SK-MEL-5 (cell line): ENCODE results near the gene KCNG4. TPM values are rescaled to one million over a fixed set of nuclear protein-coding genes. Genes with fewer than 3 reads are reported as not detected.

Experiments
- DNase-seq: peaks from one replicate; pipeline ENCODE4 v3.0.0-alpha.2; 2016; ENCODE audit warnings: low read depth, low spot score
- in situ Hi-C: cut with HindIII; loops from 2 replicates; pipeline ENCODE4 v1.10.0; 2016; ENCODE audit warnings: low sequenced_read_pairs, high pct_unique_total_duplicates, low pct_unique_long_range_greater_than_20kb
- total RNA-seq: library from RNA; depleted of rRNA; stranded (reverse); fragments of >200 nt; shearing (Covaris generic); gene quantifications from 2 replicates; pipeline ENCODE4 v1.2.3, GENCODE V29; 2014

The KCNG4 gene
- total RNA-seq, 1 experiment from 2014 or later: 3.3 TPM

DNA sequence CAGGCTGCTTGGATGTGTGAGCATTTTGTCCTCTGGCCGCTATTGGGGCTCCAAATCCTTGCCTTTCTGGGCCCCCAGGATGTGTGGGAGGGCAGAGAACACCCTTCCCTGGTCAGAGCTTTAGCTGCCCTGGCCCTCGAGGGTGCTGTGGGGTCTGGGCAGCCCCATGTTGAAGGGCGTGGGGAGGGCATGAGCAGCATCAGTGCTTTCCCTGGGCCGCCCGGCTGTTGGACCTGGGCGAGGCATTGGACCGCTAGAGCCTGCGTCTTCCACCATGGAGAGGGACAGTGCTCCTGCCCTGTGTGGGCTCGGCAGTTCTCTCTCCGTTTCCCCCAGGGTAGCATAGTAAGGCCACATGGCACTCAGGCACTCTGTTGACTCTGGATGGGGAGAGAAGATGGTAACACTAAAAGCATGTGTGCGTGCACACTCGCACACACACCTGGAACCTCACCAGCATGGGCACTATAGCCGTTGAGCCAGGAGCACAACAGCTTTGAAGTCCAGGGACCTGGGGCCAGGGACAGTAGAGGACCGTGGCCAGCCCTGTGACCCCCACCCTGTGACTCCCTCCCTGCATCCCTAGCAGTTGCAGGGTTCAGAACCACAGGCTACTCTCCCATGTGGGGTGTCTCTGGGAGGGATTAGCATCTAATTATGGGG is 42.2 kb downstream of the KCNG4 start:
- no peak for DNase-seq
- in situ Hi-C loops: no loop called here

DNA sequence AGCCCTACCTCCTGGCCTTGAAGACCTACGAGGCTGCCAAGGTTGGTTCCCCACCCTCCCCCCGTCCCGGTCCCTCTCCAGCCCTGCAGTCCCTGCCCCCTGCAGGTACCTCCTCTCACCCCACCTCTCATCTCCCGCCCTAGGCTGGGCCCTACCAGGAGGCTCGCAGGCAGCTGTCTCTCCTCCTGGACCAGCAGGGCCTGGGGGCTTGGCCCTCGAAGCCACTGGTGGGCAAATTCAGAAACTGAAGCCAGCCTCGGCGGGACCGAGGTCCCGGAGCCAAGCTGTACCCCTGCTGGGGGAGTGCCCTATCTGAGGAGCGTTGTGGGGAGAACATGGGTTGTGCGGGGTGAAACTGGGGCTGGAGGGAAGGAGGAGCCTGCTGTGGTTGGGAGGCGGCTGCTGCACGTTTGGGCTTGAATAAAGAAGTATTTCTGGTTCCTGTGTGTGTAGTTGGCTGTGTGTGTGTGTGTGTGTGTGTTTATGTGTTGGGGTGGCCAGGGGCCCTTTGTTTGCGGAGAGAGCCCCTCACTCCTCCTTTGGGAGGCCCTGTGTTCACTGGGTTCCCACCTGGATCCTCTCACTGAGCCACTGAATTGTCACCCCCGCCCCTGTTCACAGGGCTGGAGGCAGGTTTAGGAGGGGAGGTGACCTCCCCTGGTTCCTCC is 43.0 kb downstream of the KCNG4 start:
- DNase-seq: no peak
- in situ Hi-C loops: no loop called here

GRCh38 chr16:84196101-84196500 is 43.7 kb downstream of the KCNG4 start:
- DNase-seq: no peak
- in situ Hi-C loops: no loop called here

DNA sequence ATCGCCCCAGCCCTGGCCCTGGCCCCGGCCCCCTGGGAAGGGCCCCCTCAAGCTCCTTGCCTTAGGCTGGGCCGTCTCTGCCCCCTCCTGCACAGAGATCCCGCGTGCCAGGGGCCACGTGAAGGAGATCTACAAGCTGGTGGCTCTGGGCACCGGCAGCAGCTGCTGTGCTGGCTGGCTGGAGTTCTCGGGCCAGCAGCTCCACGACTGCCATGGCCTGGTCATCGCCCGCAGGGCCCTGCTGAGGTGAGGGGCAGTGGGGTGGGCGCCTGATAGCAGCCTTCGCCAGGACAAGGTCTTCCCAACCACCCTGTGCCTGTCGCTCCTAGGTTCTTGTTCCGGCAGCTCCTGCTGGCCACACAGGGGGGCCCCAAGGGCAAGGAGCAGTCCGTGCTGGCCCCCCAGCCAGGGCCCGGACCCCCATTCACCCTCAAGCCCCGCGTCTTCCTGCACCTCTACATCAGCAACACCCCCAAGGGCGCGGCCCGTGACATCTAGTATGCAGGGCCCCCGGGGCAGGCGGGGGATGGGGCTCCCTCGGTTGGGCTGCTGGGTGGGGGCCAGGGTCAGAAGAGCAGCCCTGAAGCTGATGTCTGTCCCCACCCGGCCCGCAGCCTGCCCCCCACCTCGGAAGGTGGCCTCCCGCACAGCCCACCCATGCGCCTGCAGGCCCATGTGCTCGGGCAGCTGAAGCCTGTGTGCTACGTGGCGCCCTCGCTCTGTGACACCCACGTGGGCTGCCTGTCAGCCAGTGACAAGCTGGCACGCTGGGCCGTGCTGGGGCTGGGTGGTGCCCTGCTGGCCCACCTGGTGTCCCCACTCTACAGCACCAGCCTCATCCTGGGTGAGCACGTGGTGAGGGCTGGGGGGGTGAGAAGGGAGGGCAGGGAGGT is 44.4 kb downstream of the KCNG4 start:
- DNase-seq: no peak
- in situ Hi-C loops: no loop called here

DNA sequence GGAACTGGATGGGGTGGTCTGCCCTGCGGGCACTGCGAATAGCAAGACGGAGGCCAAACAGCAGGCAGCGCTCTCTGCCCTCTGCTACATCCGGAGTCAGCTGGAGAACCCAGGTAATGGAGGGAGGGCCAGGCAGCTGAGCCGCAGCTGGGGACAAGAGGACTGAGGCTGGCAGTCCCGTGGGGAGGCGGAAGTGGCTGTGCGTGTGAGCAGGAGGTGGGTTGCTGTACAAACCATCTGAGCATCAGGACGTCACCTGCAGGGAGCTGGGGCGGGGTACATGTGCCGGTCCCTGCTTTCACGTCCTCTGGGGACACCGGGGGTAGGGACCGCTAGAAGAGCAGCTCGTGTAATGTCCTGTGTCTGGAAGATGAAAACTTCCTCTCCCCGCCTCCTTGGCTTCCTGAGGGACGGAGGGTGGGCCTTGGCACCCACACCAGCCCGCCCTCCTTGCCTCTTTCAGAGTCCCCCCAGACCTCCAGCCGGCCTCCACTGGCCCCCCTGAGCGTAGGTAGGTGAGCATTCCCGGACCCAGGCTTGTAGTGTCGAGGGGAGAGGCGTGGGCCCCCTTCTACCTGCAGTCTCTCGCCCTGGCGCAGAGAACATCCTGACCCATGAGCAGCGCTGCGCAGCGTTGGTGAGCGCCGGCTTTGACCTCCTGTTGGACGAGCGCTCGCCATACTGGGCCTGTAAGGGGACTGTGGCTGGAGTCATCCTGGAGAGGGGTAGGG is 45.2 kb downstream of the KCNG4 start:
- in situ Hi-C loops: no loop called here
- DNase-seq: no peak

GRCh38 chr16:84194018-84194417 is 45.8 kb downstream of the KCNG4 start:
- in situ Hi-C loops: no loop called here
- DNase-seq: no peak

DNA sequence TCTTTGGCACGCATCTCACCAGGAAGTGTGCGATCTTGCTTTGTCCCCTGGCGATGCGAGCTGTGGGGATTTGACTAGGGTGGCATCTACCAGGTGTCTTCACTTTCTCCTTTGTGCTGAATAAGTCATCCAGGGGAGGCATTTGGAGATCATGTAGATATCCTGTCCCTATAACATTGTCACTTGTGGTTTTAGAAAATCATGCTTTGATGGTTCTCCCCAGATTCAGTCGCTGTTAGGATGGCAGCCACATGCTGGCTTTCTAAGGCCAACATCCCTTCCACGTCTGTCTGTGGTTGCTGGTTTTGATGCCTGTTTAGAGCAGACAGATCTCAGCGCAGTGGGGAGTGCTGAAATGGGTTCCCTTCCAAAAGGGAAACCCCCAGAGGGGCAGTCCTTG is 46.3 kb downstream of the KCNG4 start:
- in situ Hi-C loops: no loop called here
- DNase-seq: no peak

DNA sequence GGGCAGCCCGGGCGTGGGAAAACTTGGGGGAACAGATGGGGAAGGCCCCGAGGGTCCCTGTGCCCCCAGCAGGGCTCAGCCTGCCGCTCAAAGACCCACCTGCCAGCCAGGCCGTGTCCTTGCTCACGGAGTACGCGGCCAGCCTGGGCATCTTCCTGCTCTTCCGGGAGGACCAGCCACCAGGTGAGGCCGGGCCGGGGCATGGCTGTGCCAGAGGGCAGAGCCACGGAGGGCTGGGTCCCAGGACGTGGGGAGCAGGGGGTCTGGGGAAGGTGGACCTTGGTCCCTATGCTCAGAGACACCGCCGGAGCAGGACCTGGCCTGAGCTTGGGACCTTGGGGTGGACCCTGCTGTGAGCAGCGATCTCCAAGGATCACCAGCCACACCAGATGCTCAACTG is 48.3 kb downstream of the KCNG4 start:
- in situ Hi-C loops: no loop called here
- DNase-seq: no peak

GRCh38 chr16:84190731-84191388 is 49.0 kb downstream of the KCNG4 start, which contains the start of gene ADAD2:
TSS of gene ADAD2 (plus strand) at chr16:84191157. CDS start at chr16:84191231, 74 bp downstream.
- in situ Hi-C loops: no loop called here
- no peak for DNase-seq

- peak; percentile 91 for DNase-seq
- in situ Hi-C loops: no loop called here
These were observed 53.0 kb downstream of the KCNG4 start, which contains the start of gene TAF1C for GRCh38 chr16:84186685-84187437. TSS of gene TAF1C (minus strand) at chr16:84187057. CDS start at chr16:84184988, 2,069 bp downstream.

DNA sequence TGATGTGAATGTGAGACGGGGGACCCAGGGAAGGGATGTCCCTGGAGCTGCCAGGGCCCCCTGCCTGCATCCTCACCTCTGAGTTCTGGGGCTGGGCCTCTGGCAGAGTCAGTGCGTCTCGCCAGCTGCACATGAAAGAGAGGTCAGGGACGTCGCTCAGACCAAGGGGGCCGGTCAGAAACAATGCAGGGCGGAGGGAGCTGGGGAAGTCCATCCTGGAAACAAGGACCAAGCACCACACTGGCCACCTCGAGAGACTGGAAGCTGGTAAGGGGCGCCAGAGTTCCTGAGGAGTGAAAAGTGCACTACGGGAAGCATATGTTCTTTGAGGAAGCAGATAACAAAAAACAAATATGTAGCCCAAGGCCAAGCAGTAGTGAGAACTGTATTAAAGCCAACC is 55.0 kb downstream of the KCNG4 start:
- no peak for DNase-seq
- in situ Hi-C loops: no loop called here

DNA sequence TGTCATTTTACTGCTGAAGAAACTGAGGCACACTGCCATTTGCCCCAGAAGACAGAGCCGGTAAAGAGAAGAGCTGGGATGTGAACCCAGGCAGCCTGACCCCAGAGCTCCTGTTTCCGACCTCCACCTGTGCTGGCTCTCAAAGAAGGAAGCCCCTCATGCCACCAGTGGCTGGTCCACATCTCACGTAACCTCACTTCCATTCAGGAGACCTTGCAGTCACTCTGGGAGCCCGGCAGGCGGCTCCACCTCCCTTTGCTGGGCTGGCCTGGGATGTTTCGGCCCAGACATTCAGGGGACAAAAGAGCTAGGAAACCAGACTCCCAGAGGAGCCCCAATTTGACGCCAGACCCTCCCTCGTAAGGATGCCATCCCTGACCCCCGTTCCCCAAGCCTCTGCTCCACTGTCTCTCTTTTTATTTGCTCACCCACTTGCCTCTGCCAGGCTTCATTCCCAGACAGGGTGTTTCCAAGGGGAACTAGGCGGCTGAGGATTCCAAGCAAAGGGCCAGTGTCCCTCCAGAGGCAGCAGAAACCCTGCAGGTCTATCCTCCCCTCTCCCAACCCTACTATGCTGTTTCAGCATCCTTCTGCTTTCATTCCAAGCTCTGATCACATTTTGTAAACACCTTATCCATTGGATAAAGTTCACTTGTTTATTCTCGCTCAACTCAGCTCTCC is 55.8 kb downstream of the KCNG4 start:
- in situ Hi-C loops: no loop called here
- DNase-seq: peak; percentile 64

DNA sequence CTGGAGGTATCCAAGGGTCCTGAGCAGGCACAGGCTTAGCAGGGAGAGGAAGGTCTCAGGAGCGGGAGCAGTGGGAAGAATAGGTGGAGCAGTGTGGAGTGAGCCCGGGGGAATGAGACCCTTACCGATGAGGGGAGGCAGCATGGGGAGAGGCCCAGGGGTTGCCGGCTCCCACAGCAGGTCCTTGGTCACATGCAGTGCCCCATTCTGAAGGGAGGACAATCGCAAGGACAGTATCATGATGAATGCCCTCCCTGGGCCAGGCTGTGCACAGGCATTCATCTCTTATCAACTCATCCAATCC is 56.3 kb downstream of the KCNG4 start:
- no peak for DNase-seq
- in situ Hi-C loops: no loop called here

DNA sequence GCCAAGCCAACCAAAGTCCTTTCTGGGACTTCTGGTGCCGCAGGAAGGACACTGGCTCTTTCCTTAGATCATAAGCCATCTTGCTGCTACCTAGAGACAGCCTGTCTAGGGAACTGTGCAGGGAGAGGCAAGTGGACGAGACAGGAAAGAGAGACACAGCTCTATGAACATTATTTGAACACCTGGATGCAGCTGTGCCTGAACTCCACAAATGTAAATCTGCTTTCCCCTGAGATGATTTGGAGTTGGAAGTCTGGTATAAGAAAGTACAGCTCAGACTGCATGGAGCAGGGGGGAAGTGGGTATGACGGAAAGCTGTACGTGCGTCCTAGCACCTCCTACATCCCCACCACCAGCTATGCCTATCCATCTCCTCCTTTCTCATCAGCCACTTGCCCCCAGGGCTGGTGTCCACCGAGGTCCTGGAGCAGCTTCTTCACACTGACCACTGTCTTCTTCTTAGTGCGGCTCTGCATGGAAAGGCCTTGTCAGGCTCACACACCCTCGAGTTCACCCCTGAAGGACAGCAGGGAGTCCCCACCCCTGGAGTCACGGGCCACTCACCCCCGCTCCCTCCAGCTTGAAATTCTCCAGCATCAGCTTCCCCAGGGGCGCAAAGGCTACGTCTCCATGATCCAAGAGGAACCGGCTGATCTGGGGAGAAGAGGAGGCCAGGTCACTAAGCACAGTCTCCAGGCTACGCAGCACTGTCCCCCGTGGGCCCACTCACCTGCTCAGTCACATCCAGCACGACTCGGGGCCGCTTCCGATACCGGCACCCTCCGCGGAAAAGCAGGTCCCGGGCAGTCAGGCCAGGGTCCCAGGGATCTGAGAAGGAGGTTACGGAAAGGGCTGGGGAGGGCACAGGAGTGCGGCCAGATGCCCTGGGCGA is 56.9 kb downstream of the KCNG4 start:
- in situ Hi-C loops: no loop called here
- DNase-seq: no peak

GRCh38 chr16:84182104-84182503 is 57.7 kb downstream of the KCNG4 start:
- no peak for DNase-seq
- in situ Hi-C loops: no loop called here
